Neutrophil (primary cell): ENCODE results near the gene TCF12.
A peak's percentile ranks its signal among the peaks of the same experiment; 100 is the strongest.

Experiments
- H3K27ac ChIP-seq: fragments of 200-600 bp; sonication (generic); 2 replicates; pipeline ENCODE4 v1.5.1; 2016; ENCODE audit warnings: mild to moderate bottlenecking, moderate library complexity
- H3K27me3 ChIP-seq: fragments of 200-600 bp; sonication (generic); 2 replicates; pipeline ENCODE4 v1.6.0; 2016; ENCODE audit warnings: mild to moderate bottlenecking
- H3K36me3 ChIP-seq: fragments of 200-600 bp; sonication (generic); 2 replicates; pipeline ENCODE4 v1.5.1; 2017
- H3K4me1 ChIP-seq, 2 experiments: fragments of 200-600 bp in 1 of 2; sonication (generic) in 1 of 2; 1 replicate in 1 of 2; 2 replicates in 1 of 2; pipeline versions ENCODE4 v1.5.1 to v1.6.1; 2013 to 2016; ENCODE audit warnings: low read depth in 1 of 2, low read length in 1 of 2, mild to moderate bottlenecking in 1 of 2, moderate library complexity in 1 of 2; ENCODE audit not compliant: control insufficient read depth in 1 of 2, insufficient read depth in 1 of 2
- H3K4me3 ChIP-seq, 2 experiments: fragments of 200-600 bp in 1 of 2; sonication (generic) in 1 of 2; 1 replicate in 1 of 2; 2 replicates in 1 of 2; pipeline ENCODE4 v1.5.1; 2013 to 2016; ENCODE audit warnings: low read depth in 1 of 2, low read length in 1 of 2, mild to moderate bottlenecking in 1 of 2, moderate library complexity in 1 of 2
- H3K9me3 ChIP-seq: fragments of 200-600 bp; sonication (generic); 2 replicates; pipeline ENCODE4 v1.5.1; 2016
- CTCF ChIP-seq: fragments of 200-600 bp; sonication (generic); IDR thresholded peaks from 2 replicates; pipeline ENCODE4 v1.5.1; 2016; ENCODE audit warnings: antibody characterized with exemption

The TCF12 gene

GRCh38 chr15:57283774-57284503, 365.5 kb downstream of the TCF12 start:
- peaks cover 18% of the 10 kb centered on the region for H3K36me3 ChIP-seq
- no peaks in the 10 kb centered on the region for H3K27me3 ChIP-seq
- peak overlapping the region; percentile 58 for H3K27ac ChIP-seq
- peak overlapping the region in 1 of 2 experiments; percentile 4 for H3K4me3 ChIP-seq
- no peaks in the 10 kb centered on the region for H3K9me3 ChIP-seq
- no peak for TF ChIP-seq CTCF
- peaks cover 14 to 21% of the 10 kb centered on the region in 2 experiments for H3K4me1 ChIP-seq

DNA sequence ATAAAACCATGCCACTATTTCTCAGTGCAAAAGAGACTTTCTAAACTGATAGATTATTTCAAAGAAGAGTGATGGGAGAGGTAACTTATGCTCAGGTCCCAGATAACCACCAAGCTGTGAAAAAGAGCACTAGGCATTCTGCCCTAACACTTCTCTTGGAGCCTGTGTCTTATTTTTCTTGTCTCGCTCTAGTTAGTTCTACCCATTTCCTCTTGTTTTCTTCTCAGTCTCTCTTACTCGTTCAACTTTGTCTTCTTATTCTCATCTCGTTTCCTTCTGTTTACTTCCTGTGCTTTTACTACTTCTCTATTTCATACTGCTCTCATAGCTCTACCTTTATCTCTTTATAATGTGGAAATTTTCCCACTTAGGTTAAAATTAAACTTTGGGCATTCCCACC, 366.1 kb downstream of the TCF12 start:
- H3K27me3 ChIP-seq = no peaks in the 10 kb centered on the region
- peaks cover 18% of the 10 kb centered on the region for H3K36me3 ChIP-seq
- peaks cover 14 to 21% of the 10 kb centered on the region in 2 experiments for H3K4me1 ChIP-seq
- peak overlapping the region in 1 of 2 experiments; percentile 4 for H3K4me3 ChIP-seq
- H3K9me3 ChIP-seq = no peaks in the 10 kb centered on the region
- TF ChIP-seq CTCF = no peak
- H3K27ac ChIP-seq = peak overlapping the region; percentile 58

- H3K4me1 ChIP-seq = peaks cover 14 to 21% of the 10 kb centered on the region in 2 experiments
- H3K36me3 ChIP-seq = peaks cover 18% of the 10 kb centered on the region
- TF ChIP-seq CTCF = no peak
These were observed 366.9 kb downstream of the TCF12 start for GRCh38 chr15:57285386-57285785.

DNA sequence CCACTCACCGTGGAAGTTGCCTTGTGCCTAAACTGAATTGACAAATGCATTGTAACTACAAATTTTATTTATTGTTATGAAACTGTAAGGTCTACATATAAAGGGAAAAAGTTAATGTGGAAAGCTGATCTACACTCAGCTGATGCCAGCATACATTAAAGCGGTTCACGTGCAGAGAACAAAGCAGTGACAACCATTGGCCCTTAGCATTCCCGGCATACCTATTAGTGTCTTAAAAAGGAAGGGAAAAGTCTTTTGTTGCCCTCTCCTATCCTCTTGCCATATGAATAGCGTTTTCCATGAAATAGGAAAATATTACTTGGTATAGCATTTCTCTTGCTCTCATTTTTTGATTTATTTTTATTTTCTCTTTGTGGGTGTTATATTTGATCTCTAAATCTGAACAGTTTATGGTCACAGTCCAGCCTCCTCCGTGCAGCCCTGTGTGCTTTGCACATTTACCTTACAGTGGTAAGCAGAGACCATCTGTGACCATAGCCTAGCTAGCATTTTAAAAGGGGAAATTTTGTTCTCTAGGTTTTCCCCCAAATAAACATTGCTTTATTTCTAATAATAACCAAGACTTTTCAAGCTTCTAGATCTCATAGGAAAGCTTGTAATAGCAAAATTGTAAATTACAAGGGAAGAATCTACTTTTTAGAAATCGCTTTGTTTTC, 368.1 kb downstream of the TCF12 start:
- no peaks in the 10 kb centered on the region for H3K9me3 ChIP-seq
- H3K36me3 ChIP-seq = peaks cover 13% of the 10 kb centered on the region
- peaks cover 14 to 21% of the 10 kb centered on the region in 2 experiments for H3K4me1 ChIP-seq
- H3K27me3 ChIP-seq = no peaks in the 10 kb centered on the region
- TF ChIP-seq CTCF = no peak
- no peak overlapping the region for H3K27ac ChIP-seq
- no peak overlapping the region for H3K4me3 ChIP-seq

More at GRCh38 chr15:57285386-57285785, 366.9 kb downstream of the TCF12 start:
- H3K27ac ChIP-seq = no peak overlapping the region
- H3K27me3 ChIP-seq = no peaks in the 10 kb centered on the region
- no peaks in the 10 kb centered on the region for H3K9me3 ChIP-seq
- H3K4me3 ChIP-seq = no peak overlapping the region

DNA sequence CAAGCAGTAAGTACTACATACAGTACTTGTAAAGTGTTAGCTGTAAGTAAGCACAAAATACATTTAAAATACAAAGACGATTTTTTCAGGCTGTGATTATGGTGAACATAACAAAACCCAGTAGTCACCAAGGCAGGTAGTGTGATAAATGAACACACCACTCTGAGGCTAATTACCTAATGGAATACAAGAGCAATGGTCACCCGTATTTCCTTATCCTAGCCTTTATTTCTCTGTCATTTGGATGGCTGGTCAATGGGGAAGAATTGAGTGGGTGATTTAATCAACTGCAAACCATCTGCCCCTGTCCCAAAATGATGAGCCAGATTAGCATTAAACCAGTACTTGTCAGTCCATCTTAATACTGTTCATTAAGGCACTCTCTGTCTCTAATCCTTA, 368.7 kb downstream of the TCF12 start:
- no peak overlapping the region for H3K4me3 ChIP-seq
- no peaks in the 10 kb centered on the region for H3K9me3 ChIP-seq
- no peaks in the 10 kb centered on the region for H3K27me3 ChIP-seq
- peaks cover 14 to 21% of the 10 kb centered on the region in 2 experiments for H3K4me1 ChIP-seq
- H3K36me3 ChIP-seq = peaks cover 10% of the 10 kb centered on the region
- no peak overlapping the region for H3K27ac ChIP-seq
- TF ChIP-seq CTCF = no peak
